ENCODE data around the gene NOL11. TPM values are rescaled to one million over a fixed set of nuclear protein-coding genes. Genes with fewer than 3 reads are reported as not detected.

The NOL11 gene
- total and polyA plus RNA-seq, 2 experiments from 2014 or later, result 116 to 130 TPM

GRCh38 chr17:67784364-67785121, 66.8 kb downstream of the NOL11 start (continued):
- TF ChIP-seq ZNF462 (CRISPR knock-in tag; IDR thresholded peaks at IDR 0.05) (no peak), POLR2AphosphoS5 (IDR thresholded peaks at IDR 0.05; ENCODE audit: low read depth) (no peak), REST (IDR thresholded peaks at IDR 0.05; ENCODE audit: unreplicated experiment) (no peak), CREB1 (CRISPR knock-in tag; IDR thresholded peaks at IDR 0.05; ENCODE audit: low read depth) (no peak), NANOG (IDR thresholded peaks at IDR 0.05; ENCODE audit: borderline replicate concordance) (no peak)

Measured in GM23338 (cell line).